Natural killer cell (primary cell): ENCODE measurements around the gene GALNT12. TPM values are rescaled to one million over a fixed set of nuclear protein-coding genes. Genes with fewer than 3 reads are reported as not detected.

Experiments
- total RNA-seq, 4 donors: library from RNA; stranded (reverse); fragments of 120-200 nt in 1 of 4; gene quantifications; one replicate each; pipeline versions ENCODE4 v1.2.3 to v1.2.4, GENCODE V29; 2013 to 2022

Gene GALNT12
- total RNA-seq, 3 donors from 2014 or later (not counting 1 experiment from before 2014, with no cell fraction given): 9.1 to 9.4 (median 9.4) TPM

Other genes starting within 250 kb of the GALNT12 start
- not detected for gene GABBR2, start 98.7 kb upstream of the GALNT12 start, total RNA-seq
- 10 to 100 TPM in 2 of 3 donors, 1 to 10 TPM in 1; 8.1 to 12.6 (median 10.5) TPM for gene ANKS6, start 11.1 kb upstream of the GALNT12 start, total RNA-seq
- under 1 TPM; 0.18 to 0.82 (median 0.19) TPM for gene COL15A1, start 136.2 kb downstream of the GALNT12 start, total RNA-seq